Esophagus muscularis mucosa (tissue), 4 donors: ENCODE results near the gene FURIN. TPM values are rescaled to one million over a fixed set of nuclear protein-coding genes. Genes with fewer than 3 reads are reported as not detected.
A peak's percentile ranks its signal among the peaks of the same experiment; 100 is the strongest.
"Not testable (repeated sequence)": the region's sequence is repeated elsewhere in the genome, so short reads cannot be mapped to it uniquely, and the experiment has no call there.

Source experiments
- DNase-seq: peaks from one replicate; pipeline ENCODE4 v3.0.0-alpha.2; 2017; ENCODE audit errors: extremely low spot score
- H3K27ac ChIP-seq, 4 donors: fragments of 200-600 bp; sonication (generic); replicated peaks in 1 of 4; 1 replicate in 3 of 4; 2 replicates in 1 of 4; pipeline ENCODE4 v1.5.1; 2016 to 2019; ENCODE audit warnings: mild to moderate bottlenecking in 1 of 4
- H3K27me3 ChIP-seq, 4 donors: fragments of 200-600 bp; sonication (generic); one replicate each; pipeline versions ENCODE4 v1.5.1 to v1.6.0; 2016 to 2019
- H3K36me3 ChIP-seq, 4 donors: fragments of 200-600 bp; sonication (generic); one replicate each; pipeline ENCODE4 v1.5.1; 2016 to 2019
- H3K4me1 ChIP-seq, 4 donors: fragments of 200-600 bp; sonication (generic); one replicate each; pipeline ENCODE4 v1.5.1; 2016 to 2019
- H3K4me3 ChIP-seq, 4 donors: fragments of 200-600 bp; sonication (generic); 1 replicate in 2 of 4; 2 replicates in 2 of 4; pipeline ENCODE4 v1.5.1; 2016 to 2019; ENCODE audit warnings: mild to moderate bottlenecking in 4 of 4, moderate library complexity in 1 of 4
- H3K9me3 ChIP-seq, 4 donors: fragments of 200-600 bp; sonication (generic); 1 replicate in 3 of 4; 2 replicates in 1 of 4; pipeline ENCODE4 v1.5.1; 2016 to 2019
- CTCF ChIP-seq, 3 experiments: fragments of 200-600 bp in 2 of 3; fragments of 450-650 bp in 1 of 3; sonication (generic) in 2 of 3; IDR thresholded peaks; one replicate each; pipeline ENCODE4 v1.5.1; 2017 to 2019; ENCODE audit warnings: antibody characterized with exemption in 3 of 3, mild to moderate bottlenecking in 2 of 3, moderate library complexity in 1 of 3
- EP300 ChIP-seq: sonication (generic); formaldehyde crosslinking; IDR thresholded peaks from one replicate; pipeline ENCODE4 v1.6.1; 2017; ENCODE audit warnings: antibody characterized with exemption
- POLR2A ChIP-seq: fragments of 450-650 bp; IDR thresholded peaks from one replicate; pipeline ENCODE4 v1.6.1; 2017; ENCODE audit warnings: antibody characterized with exemption, moderate library complexity, mild to moderate bottlenecking, low read depth
- POLR2AphosphoS5 ChIP-seq, 2 donors: sonication (generic); formaldehyde crosslinking; IDR thresholded peaks; one replicate each; pipeline ENCODE4 v1.6.1; 2017; ENCODE audit warnings: antibody characterized with exemption in 2 of 2
- WGBS: methylation state at CpG from one replicate; pipeline ENCODE4 v1.1.5; 2018; 5-methylcytosine and 5-hydroxymethylcytosine counted together
- intact Hi-C: fragments of 100-400 bp; cut with DNase I; formaldehyde crosslinking; loops from one replicate; pipeline ENCODE4 v1.15.1; 2023
- total RNA-seq, 4 donors: library from RNA; depleted of rRNA; stranded (reverse); fragments of >200 nt; gene quantifications; one replicate each; pipeline versions ENCODE4 v1.1.0 to v1.2.1, GENCODE V29; 2016

Gene FURIN
- total RNA-seq, 4 donors from 2014 or later: 39.0 to 84.0 (median 80.3) TPM

- Histone ChIP-seq H3K9me3 (no peaks in the 10 kb centered on the region), H3K27me3 (no peaks in the 10 kb centered on the region), H3K4me3 (no peak overlapping the region), H3K36me3 (peaks cover 70 to 82% (median 80%) of the 10 kb centered on the region in 4 donors), H3K4me1 (peaks cover 22 to 40% (median 31%) of the 10 kb centered on the region in 4 donors), H3K27ac (peak overlapping the region in 2 of 4 donors; percentile 35 to 46)
- no peak for DNase-seq
- TF ChIP-seq EP300 (no peak), POLR2AphosphoS5 (IDR thresholded peaks at IDR 0.05) (no peak), CTCF (IDR thresholded peaks at IDR 0.05) (no peak), POLR2A (no peak)
- WGBS: 80% methylated on average over 9 of the region's 9 CpGs
- intact Hi-C loops: no loop called here
Observed at GRCh38 chr15:90907838-90908507, 39.6 kb downstream of the FURIN start.

GRCh38 chr15:90909449-90909848, 41.1 kb downstream of the FURIN start:
- DNase-seq, H3K27me3 ChIP-seq, H3K9me3 ChIP-seq, intact Hi-C loops, H3K4me3 ChIP-seq, H3K27ac ChIP-seq: not testable (repeated sequence)
- peaks cover 10 to 26% (median 21%) of the 10 kb centered on the region in 4 donors for H3K4me1 ChIP-seq
- H3K36me3 ChIP-seq: peaks cover 82 to 96% (median 95%) of the 10 kb centered on the region in 4 donors
- 78% methylated on average over 11 of the region's 11 CpGs for WGBS

DNA sequence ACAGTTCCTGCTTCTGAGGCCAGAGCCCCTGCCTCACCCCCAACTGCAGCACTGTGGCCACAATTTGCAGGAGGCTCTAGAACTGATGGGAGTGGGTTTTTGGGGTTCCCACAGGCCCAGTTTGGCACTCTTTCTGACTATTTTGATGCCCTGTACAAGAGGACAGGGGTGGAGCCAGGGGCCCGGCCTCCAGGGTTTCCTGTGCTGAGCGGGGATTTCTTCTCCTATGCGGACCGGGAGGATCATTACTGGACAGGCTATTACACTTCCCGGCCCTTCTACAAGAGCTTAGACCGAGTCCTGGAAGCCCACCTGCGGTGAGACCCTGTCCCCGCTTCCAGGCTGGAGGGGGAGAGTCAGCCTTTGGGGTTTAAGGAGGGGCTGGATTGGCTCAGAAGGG, 41.6 kb downstream of the FURIN start:
- peaks cover 81 to 99% (median 97%) of the 10 kb centered on the region in 4 donors for H3K36me3 ChIP-seq
- TF ChIP-seq CTCF (IDR thresholded peaks at IDR 0.05) (no peak), POLR2AphosphoS5 (IDR thresholded peaks at IDR 0.05) (no peak)

DNA sequence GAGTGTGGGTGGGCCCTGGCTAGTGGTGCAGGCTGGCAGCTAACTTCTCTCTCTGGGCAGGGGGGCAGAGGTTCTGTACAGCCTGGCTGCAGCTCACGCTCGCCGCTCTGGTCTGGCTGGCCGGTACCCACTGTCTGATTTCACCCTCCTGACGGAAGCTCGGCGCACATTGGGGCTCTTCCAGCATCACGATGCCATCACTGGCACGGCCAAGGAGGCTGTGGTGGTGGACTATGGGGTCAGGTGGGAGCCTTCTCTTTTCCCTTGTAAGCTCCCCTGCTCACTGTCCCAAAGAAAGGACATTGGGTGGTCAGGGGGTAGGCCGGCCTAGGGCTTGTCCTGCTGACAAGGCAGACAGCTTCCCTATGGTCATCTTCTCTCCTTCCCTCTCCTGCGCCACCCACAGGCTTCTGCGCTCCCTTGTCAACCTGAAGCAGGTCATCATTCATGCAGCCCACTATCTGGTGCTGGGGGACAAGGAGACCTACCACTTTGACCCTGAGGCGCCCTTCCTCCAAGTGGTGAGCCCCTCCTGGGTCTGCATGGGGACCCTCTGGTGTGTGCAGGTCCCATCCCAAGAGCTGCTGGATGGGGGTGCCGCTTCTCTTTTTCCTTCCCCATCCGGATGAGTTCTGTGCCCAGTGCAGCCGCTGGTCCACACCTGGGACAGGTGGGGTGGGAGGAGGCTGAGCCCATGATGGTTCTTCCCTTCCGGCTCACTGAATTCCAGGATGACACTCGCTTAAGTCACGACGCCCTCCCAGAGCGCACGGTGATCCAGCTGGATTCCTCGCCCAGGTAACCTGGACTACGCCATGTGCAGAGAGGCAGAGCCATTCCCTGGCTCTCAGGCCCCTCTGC, 42.3 kb downstream of the FURIN start:
- H3K27ac ChIP-seq: no peak overlapping the region
- H3K4me3 ChIP-seq: no peak overlapping the region
- H3K27me3 ChIP-seq: no peaks in the 10 kb centered on the region
- peaks cover 6 to 26% (median 15%) of the 10 kb centered on the region in 4 donors for H3K4me1 ChIP-seq
- no peak for TF ChIP-seq EP300
- no peak for TF ChIP-seq POLR2A
- TF ChIP-seq POLR2AphosphoS5 (IDR thresholded peaks at IDR 0.05): no peak
- TF ChIP-seq CTCF (IDR thresholded peaks at IDR 0.05): no peak
- H3K9me3 ChIP-seq: no peaks in the 10 kb centered on the region
- peaks cover 77 to 99% (median 97%) of the 10 kb centered on the region in 4 donors for H3K36me3 ChIP-seq
- intact Hi-C loops: no loop called here
- 95% methylated on average over 22 of the region's 24 CpGs for WGBS
- no peak for DNase-seq

More for the DNA sequence above, 41.6 kb downstream of the FURIN start:
- DNase-seq: no peak
- Histone ChIP-seq H3K4me1 (peaks cover 10 to 26% (median 19%) of the 10 kb centered on the region in 4 donors), H3K9me3 (no peaks in the 10 kb centered on the region), H3K4me3 (no peak overlapping the region), H3K27ac (no peak overlapping the region), H3K27me3 (no peaks in the 10 kb centered on the region)
- intact Hi-C loops: no loop called here
- WGBS: 92% methylated on average over 8 of the region's 8 CpGs

DNA sequence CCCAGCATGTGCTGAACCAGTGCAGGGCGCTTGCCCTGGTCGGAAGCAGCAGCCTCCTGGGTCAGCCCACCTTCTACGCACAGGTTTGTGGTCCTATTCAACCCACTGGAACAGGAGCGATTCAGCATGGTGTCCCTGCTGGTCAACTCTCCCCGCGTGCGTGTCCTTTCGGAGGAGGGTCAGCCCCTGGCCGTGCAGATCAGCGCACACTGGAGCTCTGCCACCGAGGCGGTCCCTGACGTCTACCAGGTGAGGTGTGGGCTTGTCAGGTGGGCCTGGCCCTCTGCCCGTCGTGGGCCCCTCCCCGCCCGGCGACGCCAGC, 42.9 kb downstream of the FURIN start:
- Histone ChIP-seq H3K27ac (no peak overlapping the region), H3K9me3 (no peaks in the 10 kb centered on the region), H3K36me3 (peaks cover 77 to 99% (median 97%) of the 10 kb centered on the region in 4 donors), H3K4me3 (no peak overlapping the region), H3K4me1 (peaks cover under 1 to 26% (median 12%) of the 10 kb centered on the region in 4 donors), H3K27me3 (no peaks in the 10 kb centered on the region)
- DNase-seq: no peak
- intact Hi-C loops: no loop called here
- TF ChIP-seq CTCF (IDR thresholded peaks at IDR 0.05) (no peak), EP300 (no peak), POLR2AphosphoS5 (IDR thresholded peaks at IDR 0.05) (no peak), POLR2A (no peak)
- WGBS: 93% methylated on average over 12 of the region's 19 CpGs
